ENCODE results near the gene KCNK15. TPM values are rescaled to one million over a fixed set of nuclear protein-coding genes. Genes with fewer than 3 reads are reported as not detected.

The KCNK15 gene
- polyA plus RNA-seq, 5 donors = not detected

DNA sequence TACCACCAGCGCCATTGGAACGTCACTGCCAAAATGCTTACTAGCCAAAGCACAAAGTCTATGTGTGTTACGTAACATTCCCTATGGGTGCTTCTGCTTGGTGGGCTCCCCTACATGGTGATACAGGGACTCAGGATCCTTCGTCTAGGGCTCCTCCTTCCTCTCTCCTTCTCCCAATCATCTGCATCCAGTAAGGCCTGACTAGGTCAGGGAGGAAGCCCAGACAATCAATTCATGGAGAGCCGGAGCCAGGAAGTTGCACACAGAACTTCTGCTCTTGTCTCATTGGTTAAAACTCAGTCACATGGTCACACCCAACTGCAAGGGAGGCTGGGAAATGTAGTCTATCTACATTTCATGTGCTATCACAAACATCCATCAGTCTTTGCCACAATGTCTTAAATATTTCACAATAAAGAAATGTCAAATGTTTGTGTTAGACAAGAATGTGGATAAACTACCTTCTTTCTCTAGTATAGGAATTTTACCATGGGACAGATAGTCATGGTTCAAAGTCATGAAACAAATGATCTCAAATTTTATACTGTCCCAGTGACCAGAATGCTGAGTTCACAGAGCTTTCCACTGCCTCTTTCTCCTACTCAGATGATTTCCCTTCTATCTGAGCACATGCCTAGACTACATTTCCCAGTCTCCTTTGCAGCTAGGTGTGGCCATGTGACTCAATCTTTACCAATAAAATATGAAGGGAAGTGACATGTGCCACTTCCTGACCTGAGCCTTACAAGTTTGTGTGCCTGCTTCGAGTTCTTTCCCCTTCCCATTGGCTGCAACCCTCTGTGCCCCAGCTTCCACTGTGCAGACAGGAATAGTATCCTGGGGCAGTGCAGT is 9.3 kb upstream of the KCNK15 start:
- DNase-seq = peak in 1 of 2 donors; percentile 26

DNA sequence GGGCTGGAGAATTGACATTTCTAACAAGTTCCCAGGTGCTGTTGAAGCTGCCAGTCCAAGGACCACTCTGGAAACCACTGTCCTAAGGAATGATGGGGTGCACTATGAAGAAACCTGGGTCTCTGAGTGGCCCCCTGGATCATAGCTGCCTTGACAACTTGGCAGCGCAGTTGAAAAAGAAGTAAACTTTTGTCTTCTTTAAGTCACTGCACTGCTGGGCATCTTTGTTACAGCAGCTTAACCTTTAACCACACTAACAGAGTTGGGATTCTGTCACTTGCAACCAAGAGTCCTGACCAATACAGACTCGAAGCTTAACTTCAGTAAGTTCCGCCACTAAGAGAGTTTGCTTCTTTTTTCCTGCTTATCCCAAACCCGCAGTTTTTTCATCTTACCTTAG is 8.5 kb upstream of the KCNK15 start:
- no peak for DNase-seq

DNA sequence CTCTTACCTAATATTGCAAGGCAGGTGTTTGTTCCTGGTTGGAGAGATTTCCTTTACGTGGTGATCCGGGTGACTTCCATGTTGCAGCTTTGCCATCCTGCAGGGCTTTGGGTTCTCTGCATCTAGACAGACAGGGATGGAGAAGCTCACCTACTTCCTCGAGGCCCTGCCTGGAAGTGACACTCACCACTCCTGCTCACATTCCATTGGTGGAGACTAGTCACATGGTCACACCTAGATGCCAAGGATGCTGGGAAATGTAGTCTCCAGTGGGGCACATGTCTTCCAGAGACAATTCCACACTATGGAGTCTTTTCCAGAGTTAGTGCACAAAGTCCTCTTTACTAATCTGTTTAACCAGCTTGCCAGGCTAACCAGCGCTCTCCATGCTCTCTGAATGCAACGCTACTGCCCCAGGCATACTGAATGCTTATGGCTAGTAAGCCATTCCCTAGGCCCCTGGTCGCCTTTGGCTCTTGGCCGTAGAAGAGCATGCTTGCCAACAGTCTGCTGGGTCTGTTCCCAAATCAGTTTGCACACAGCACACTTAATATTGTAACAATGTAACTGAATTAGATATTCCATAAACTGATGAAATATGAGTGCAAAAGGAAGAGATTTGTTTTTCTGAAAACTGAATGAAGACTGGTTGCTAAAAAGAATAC is 6.7 kb upstream of the KCNK15 start:
- peak in 1 of 2 donors; percentile 70 for DNase-seq

DNA sequence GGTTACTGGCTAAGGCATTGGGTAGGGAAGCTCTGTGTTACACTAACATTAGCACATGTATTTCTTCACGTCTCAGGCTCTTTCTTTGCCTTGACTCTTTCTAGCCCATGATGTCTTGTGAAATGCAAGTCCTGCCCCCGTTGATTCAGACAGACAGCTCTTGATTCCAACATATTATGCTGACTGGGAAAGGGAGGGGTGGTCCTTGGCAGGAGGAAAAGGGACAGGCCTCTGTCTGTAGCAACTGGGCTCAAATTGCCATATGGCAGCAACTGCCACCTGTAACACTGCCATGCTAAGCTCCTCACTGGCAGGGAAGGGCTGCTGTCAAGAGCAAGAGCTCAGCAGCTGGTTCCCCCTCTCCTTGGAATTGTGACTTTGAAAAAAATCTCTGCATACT is 5.7 kb upstream of the KCNK15 start:
- DNase-seq = peak in 1 of 2 donors; percentile 25

DNA sequence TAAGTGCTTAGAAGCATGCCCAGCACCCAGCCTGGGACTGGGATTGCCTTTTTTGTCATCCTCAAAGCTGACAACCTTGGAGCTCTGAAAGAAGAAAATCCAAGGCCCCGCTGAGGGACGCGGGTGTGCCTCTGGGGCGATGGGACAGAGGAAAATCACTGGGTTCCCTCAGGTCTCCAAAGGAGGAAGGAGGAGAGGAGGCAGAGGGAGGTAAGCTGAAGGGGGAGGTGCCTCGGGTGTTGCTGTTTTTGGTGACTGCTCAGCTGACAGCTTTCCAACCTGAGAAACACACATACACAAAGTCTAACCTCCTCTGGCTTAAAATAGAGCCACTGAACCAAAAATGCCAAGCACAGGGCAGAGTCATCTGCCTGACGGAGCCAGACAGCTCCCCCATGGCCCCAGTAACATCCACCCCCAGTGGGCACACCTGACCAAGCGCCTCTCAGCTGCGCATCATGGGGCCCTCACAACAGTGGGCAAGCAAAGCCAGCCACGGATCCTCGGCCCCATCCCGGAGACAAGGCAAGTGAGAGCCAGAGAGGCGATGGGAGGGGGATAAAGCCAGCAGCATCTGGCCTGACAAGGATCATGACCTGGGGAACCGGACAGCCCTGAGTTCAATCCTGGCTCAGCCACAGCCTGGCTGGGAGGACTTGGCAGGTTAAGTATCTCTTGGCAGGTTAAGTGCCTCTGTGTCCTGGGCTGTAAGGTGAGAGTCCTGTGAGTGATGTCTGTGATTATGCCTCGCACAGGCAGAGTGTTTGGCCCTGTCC is 3.2 kb upstream of the KCNK15 start:
- no peak for DNase-seq

DNA sequence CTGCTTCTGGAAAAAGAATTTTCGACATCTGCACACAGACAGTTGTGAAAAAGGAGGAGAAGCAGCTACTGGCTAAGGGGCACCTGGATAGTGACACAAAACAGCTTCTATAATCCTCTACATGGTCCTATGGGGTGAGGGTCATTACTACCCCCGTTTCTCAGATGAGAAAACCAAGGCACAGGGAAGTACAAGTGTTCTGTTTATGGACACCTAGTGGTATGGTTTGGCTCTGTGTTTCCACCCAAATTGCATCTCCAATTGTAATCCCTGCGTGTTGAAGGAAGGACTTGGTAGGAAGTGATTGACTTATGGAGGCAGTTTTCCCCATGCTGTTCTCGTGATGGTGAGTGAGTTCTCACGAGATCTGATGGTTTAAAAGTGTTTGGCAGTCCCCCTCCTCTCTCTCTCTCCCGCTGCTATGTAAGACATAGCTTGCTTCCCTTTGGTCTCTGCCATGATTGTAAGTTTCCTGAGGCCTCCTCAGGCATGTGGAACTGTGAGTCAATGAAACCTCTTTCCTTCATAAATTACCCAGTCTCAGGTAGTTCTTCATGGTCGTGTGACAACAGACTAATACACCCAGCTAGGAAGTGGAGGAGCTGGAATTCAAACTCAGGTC is 2.5 kb upstream of the KCNK15 start:
- no peak for DNase-seq

DNA sequence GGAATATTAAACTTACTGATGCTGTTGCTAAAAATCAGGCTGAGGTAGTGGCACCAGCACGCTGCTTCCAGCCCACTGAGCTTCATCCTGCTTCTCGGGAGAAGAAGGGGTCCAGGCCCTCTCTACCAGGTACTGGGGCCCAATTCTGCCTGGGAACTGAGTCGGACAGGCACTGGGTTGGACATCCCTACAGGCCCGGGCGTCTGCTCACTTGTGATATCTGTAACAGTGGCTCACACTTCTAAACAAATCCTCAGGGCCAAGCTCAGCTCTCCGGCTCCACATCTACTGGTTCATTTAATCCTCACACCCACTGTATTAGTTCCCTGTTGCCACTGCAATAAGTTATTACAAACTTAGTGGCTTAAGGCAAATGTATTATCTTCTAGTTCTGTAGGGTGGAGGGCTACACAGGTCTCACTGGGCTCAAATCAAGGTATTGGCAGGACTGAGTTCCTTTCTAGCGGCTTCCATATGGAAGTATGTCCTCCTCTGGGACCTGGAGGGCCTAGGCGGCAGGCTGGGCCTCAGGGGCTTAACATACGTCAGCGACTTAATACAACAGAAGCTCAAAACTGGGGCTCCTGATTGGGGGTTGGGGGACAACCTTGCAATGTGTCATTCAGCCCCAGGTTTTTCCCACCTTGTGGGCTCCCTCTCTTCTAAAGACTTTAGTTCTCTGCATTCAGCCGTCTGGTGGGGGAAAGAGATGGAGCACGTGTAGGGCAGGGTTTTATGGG is 1.6 kb upstream of the KCNK15 start:
- DNase-seq = no peak

DNA sequence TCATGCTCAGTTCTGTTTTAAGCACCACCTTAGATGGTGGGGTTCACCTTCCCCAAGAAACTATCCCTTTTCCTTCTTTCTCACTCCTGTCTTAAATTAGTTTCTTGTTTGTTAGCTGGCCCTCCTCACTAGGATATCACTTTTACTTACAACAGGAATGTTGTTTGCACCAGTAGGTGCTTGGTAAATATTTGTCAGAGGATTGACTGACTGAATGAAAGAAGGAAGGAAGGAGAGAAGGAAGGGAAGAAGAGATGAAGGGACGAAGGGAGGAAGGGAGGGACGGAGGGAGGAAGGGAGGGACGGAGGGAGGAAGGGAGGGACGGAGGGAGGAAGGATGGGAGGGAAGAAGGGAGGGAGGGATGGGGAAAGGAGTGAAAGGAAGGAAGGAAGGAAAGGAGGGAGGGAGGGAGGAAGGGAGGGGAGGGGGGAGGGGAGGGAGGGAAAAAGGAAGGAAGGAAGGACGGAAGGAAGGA is 505 bp upstream of the KCNK15 start:
- DNase-seq = no peak

DNA sequence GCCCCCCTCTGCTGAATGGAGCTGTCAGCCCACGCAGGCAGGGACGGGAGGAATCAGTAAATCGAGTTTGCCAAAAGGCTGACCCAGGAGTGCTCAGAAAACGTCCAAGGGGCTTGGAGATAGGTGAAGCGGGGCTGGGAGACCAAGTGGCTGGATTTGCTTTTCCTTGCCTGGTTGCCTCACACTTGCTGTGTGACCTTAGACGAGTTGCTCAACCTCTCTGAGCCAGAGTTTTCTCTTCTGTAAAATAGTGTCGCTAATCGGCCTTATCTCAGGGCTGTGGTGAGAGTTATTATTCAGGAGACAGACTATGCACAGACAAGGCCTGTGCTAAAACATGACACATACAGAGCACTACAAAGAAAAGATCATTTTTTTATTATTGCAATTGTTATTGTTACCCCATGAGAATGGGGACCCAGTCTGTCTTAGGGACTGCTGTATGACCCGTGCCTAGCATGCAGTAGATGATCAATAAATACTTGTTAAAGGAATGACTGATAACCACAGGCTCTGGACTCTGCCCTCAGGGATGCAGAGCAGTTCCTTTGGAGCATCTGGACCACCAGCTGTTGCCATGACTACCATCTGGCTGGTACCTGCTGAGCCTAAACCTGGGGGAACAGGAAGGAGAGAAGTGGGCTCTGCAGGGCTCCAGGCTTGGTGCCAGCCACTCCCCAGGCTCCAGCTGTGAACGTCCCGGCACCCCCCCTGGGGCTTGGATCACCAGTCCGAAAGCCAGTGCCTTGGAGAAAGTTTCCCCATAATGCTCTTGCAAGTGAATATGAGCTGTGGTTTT is 901 bp downstream of the KCNK15 start:
- DNase-seq = no peak

DNA sequence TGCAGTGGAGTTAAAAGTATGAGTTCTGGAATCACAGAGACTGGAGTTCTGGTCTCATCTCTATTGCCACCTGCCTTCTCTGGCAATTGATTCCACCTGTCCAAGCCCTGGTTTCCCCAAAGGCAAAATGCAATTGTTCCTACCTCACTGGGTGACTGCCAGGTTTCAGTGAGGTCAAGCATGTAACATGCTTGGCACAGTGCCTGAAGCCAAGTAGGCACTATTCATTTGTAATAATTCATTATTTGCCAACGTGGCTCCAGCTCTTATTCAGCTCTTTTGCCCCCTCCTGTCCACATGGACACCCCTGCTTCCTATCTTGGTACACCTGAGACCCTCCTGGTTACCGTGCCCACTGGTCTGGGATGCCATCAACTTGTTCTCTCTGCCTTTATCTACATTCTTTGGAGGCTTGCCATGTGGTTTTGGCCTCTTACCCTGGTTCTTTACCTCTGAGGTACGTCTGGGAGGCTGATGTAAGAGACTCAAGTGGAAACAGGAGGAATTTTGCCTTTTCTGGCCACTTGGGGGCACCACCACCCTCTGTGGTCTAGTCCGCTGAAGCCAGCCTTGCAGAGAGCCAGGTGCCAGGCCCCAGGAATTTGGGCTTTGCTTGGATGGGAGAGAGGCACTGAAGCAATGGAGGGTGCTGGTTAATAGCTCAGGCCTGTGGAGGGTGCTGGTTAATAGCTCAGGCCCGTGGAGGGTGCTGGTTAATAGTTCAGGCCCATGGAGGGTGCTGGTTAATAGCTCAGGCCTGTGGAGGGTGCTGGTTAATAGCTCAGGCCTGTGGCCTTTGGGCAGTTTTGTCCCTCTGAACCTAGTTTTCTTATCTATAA is 1.7 kb downstream of the KCNK15 start:
- peak; percentile 76 to 78 for DNase-seq

DNA sequence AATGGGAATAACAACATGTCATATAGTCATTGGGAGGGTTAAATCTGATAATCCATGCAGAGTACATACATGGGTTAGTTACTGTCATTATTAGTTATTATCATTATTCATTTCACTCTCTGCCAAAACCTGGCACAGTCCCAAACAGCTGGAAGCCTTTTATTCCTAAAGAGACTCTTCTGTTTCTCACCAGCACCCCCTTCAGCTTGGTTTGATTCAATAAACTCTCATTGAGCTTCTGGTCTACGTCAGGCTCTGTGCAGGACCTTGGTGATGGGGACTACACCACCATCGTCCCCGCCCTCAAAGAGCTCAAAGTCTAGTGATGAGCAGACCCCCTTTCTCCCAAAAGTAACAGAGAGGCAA is 2.3 kb downstream of the KCNK15 start:
- DNase-seq = peak; percentile 30 to 31

DNA sequence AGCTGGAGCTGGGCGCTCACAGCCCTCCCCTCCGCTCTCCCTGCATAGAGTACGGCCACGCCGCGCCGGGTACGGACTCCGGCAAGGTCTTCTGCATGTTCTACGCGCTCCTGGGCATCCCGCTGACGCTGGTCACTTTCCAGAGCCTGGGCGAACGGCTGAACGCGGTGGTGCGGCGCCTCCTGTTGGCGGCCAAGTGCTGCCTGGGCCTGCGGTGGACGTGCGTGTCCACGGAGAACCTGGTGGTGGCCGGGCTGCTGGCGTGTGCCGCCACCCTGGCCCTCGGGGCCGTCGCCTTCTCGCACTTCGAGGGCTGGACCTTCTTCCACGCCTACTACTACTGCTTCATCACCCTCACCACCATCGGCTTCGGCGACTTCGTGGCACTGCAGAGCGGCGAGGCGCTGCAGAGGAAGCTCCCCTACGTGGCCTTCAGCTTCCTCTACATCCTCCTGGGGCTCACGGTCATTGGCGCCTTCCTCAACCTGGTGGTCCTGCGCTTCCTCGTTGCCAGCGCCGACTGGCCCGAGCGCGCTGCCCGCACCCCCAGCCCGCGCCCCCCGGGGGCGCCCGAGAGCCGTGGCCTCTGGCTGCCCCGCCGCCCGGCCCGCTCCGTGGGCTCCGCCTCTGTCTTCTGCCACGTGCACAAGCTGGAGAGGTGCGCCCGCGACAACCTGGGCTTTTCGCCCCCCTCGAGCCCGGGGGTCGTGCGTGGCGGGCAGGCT is 4.6 kb downstream of the KCNK15 start:
- no peak for DNase-seq

DNA sequence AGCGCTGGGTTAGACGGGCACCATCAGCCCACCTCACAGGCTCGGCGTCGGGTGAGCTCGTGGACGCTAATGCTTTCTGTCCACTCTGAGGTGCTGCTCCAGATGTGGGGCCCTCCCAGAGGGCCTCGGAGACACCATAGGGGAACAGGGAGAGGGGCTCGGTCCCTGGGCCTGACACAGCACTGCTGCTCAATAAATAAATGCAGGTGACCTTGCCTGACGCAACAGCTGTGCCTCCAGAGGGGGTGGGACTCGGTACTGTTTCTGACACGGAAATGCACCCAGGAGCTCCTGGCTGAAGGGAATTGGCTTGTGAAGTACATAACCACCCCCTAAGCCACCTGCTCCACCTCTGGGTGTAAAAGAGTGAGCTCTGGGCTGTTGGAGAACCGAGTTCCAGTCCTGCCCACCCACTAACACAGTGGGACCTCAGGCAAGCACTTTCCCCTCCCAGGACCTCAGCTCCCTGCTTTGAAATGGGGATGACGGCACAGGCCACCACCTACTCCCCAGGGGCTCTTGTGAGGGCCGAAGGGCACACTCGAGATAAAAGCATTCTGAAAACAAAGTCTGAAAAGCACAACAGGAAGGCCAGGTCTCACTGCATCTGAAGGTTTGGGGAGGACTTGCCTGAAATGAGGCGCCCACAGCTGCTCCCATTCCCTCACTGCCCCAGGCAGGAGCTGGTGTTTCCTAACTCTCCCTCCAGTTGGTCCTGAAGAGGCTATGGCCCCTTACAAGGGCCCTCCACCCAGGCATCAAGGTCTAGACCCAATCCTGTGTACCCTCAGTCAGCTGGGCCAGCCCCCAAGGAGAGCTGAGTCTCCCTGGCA is 6.7 kb downstream of the KCNK15 start:
- no peak for DNase-seq

DNA sequence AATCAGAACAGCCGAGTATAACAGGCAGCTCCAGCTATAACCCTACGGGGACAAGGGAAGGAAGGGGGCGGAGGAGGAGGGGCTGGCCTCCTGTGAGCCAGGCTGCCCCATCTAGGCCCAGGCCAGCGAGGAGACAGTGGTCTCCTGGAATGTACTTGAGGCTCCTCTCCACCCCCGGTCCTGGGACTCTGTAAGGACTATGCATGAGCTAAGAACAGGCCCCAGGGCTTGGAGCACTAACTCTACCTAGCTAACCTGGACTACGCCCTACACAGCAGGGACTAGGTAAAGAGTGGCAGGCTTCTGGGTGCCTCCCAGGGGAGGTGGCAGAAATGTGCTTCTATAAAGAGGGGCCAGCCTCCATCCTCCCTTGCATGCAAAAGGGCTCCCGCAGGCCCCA is 8.9 kb downstream of the KCNK15 start:
- no peak for DNase-seq

DNA sequence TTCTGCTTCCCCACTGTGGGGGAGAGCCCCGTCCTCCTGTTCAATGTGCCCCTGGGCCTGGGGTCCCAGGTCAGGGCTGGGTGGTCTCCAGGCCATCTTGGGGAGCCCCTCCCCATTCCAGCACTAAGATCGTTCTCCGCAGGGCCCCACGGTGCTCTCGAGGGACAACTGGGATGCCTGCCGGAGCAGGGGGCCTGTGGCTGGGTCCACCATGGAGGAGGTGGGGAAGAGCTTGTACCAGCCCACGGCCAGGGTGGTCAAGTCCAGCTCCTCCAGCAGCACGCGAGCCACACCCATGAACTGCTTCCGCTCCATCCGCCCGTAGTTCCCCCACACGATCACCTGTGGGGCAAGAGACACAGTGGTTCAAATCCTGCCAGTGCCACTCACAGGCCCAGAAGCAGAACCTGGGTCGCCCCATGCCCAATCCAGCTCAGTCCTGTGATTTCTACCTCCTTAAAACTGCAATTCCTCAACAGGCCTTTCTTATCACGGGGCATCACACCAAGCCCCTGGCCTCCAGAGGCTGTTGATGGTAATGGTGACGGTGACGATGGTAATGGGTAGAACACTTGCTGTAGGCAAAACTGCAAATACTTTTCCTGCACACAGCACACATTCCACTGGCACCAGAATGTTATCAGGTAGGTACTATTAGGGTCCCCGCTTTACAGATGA is 10.5 kb downstream of the KCNK15 start:
- no peak for DNase-seq

DNA sequence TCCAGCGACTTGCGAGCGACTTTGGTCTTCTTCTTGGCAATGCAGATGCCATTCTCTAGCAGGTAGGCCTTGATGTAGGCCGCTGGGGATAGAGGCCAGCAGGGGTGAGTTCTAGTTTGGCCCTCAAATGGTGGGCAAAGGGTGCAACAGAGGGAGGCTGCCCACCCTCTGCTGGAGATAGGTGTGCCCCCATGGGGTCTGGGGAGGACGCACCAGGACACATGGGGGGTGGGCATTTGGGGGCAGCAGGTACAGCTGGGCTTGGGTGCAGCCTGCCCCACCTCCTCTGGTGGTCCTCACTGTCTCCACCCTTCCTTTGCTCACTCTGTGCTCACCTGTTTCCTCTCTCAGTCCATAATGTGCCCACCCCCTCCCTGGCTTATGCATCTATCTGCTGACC is 11.3 kb downstream of the KCNK15 start:
- no peak for DNase-seq
